HAP-1 (cell line): ENCODE measurements around the gene NDUFS6.

Experiments used
- DNase-seq, 2 experiments: peaks; one replicate each; pipeline ENCODE4 v3.0.0-alpha.2; 2016 to 2020; ENCODE audit warnings: low spot score in 2 of 2
- H3K27me3 ChIP-seq: fragments of 250-450 bp; sonication (Bioruptor Pico); 2 replicates; pipeline ENCODE4 v1.5.1; 2020; ENCODE audit warnings: low read depth, mild to moderate bottlenecking, moderate library complexity
- H3K36me3 ChIP-seq: fragments of 250-450 bp; sonication (Bioruptor Pico); replicated peaks from 2 replicates; pipeline ENCODE4 v1.5.1; 2020; ENCODE audit warnings: mild to moderate bottlenecking
- H3K4me1 ChIP-seq: fragments of 250-450 bp; sonication (Bioruptor Pico); 2 replicates; pipeline ENCODE4 v1.5.1; 2020; ENCODE audit warnings: mild to moderate bottlenecking
- H3K4me3 ChIP-seq: fragments of 250-450 bp; sonication (Bioruptor Pico); 2 replicates; pipeline ENCODE4 v1.5.1; 2020; ENCODE audit warnings: mild to moderate bottlenecking, moderate library complexity
- H3K9me3 ChIP-seq: fragments of 250-450 bp; sonication (Bioruptor Pico); 2 replicates; pipeline ENCODE4 v1.5.1; 2020; ENCODE audit warnings: mild to moderate bottlenecking, moderate library complexity
- in situ Hi-C: fragments of 300-500 bp; cut with MboI; formaldehyde crosslinking; loops from 3 replicates; pipeline ENCODE4 v1.14.3; 2020; ENCODE audit warnings: low sequenced_read_pairs, inconsistent platforms, mixed read lengths

The NDUFS6 gene

DNA sequence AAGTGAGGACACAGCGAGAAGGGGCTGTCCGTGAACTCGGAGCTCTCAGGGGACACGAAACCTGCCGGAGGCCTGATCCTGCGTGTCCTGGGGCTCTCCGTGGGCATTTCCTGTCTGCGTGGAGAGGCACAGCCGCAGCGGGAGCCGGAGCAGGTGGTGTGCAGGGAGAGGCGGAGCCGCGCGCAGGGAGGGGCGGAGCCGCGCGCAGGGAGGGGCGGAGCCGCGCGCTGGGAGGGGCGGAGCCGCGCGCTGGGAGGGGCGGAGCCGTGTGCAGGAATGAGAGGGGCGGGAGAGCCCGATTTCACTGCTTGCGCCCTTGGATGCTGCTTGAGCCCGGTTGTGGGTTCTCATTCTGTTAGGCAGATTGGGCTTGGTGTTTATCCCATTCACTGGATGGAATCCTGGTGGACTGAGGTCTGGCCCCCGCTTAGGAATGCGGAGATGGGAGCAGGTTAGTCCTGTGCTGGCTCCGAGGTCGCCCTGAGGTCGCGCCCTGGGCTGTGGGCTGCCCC is 26.7 kb downstream of the NDUFS6 start:
- peaks cover 5% of the 10 kb centered on the region; the same call in 1 of the 2 replicates for H3K36me3 ChIP-seq
- no peak overlapping the region for H3K4me3 ChIP-seq
- in situ Hi-C loops, result no loop called here
- H3K9me3 ChIP-seq, result no peaks in the 10 kb centered on the region
- no peaks in the 10 kb centered on the region for H3K4me1 ChIP-seq
- no peaks in the 10 kb centered on the region for H3K27me3 ChIP-seq
- no peak for DNase-seq

- DNase-seq, result no peak
- in situ Hi-C loops, result no loop called here
- H3K27me3 ChIP-seq, result no peaks in the 10 kb centered on the region
- no peak overlapping the region for H3K4me3 ChIP-seq
- H3K36me3 ChIP-seq, result no peaks in the 10 kb centered on the region
- no peaks in the 10 kb centered on the region for H3K4me1 ChIP-seq
- H3K9me3 ChIP-seq, result no peaks in the 10 kb centered on the region
These were observed 29.5 kb downstream of the NDUFS6 start for GRCh38 chr5:1830571-1831228.

GRCh38 chr5:1831257-1831656 is 30.1 kb downstream of the NDUFS6 start:
- in situ Hi-C loops, result no loop called here
- DNase-seq, result no peak

GRCh38 chr5:1831677-1832313 is 30.6 kb downstream of the NDUFS6 start:
- Histone ChIP-seq H3K9me3 (no peaks in the 10 kb centered on the region), H3K27me3 (no peaks in the 10 kb centered on the region), H3K4me3 (no peak overlapping the region), H3K4me1 (no peaks in the 10 kb centered on the region), H3K36me3 (no peaks in the 10 kb centered on the region)
- DNase-seq, result no peak
- in situ Hi-C loops, result no loop called here

More at GRCh38 chr5:1831257-1831656, 30.1 kb downstream of the NDUFS6 start:
- Histone ChIP-seq H3K27me3 (no peaks in the 10 kb centered on the region), H3K36me3 (no peaks in the 10 kb centered on the region), H3K4me1 (no peaks in the 10 kb centered on the region), H3K9me3 (no peaks in the 10 kb centered on the region), H3K4me3 (no peak overlapping the region)

- Histone ChIP-seq H3K4me3 (no peak overlapping the region), H3K27me3 (no peaks in the 10 kb centered on the region), H3K4me1 (no peaks in the 10 kb centered on the region), H3K36me3 (no peaks in the 10 kb centered on the region), H3K9me3 (no peaks in the 10 kb centered on the region)
- no peak for DNase-seq
- in situ Hi-C loops, result no loop called here
These were observed 31.5 kb downstream of the NDUFS6 start for GRCh38 chr5:1832511-1833250.

DNA sequence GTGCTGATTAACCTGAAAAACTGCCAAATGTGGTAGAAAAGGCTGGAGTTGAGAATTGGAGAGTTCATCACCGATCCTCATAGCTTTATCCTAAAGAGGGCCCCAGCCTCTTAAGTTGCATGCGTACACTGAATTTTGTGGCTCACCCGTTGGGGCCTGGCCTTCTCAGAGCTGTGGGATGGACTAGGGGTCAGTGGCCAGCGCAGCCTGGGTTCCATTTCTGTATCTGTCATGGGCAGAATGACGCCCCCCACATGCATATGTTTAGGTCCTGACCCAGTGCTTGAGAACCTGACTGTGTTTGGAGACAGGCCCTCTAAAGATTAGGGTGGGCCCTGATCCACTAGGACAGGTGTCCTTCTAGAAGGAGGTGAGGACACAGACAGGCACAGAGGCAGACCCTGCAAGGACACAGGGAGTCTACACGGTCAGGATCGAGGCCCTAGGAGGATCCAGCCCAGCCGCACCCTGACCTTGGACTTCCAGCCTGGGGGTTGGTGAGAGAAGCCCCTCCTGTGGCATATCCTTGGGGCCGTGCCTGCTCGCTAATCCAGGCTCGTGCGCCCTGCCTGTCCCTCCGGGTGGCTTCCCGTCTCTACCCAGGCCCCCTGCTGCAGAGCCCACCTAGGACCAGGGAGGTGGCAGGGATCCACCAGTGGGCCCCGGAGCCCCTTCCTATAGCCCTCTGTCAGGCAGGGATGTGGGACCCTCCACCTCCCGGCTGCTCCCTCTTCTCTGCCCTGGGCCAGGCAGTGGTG is 32.2 kb downstream of the NDUFS6 start:
- no peaks in the 10 kb centered on the region for H3K4me1 ChIP-seq
- no peaks in the 10 kb centered on the region for H3K9me3 ChIP-seq
- no peak overlapping the region for H3K4me3 ChIP-seq
- no peaks in the 10 kb centered on the region for H3K27me3 ChIP-seq
- in situ Hi-C loops, result no loop called here
- DNase-seq, result no peak
- H3K36me3 ChIP-seq, result no peaks in the 10 kb centered on the region

- H3K4me3 ChIP-seq, result no peak overlapping the region
- no peaks in the 10 kb centered on the region for H3K9me3 ChIP-seq
- H3K36me3 ChIP-seq, result no peaks in the 10 kb centered on the region
- in situ Hi-C loops, result no loop called here
- DNase-seq, result no peak
- no peaks in the 10 kb centered on the region for H3K4me1 ChIP-seq
- no peaks in the 10 kb centered on the region for H3K27me3 ChIP-seq
These were observed 32.9 kb downstream of the NDUFS6 start for GRCh38 chr5:1834022-1834551.

GRCh38 chr5:1834721-1835429 is 33.7 kb downstream of the NDUFS6 start:
- no peak for DNase-seq
- Histone ChIP-seq H3K4me1 (no peaks in the 10 kb centered on the region), H3K36me3 (no peaks in the 10 kb centered on the region), H3K27me3 (no peaks in the 10 kb centered on the region), H3K4me3 (no peak overlapping the region), H3K9me3 (no peaks in the 10 kb centered on the region)
- in situ Hi-C loops, result no loop called here

- in situ Hi-C loops, result no loop called here
- H3K27me3 ChIP-seq, result no peaks in the 10 kb centered on the region
- no peaks in the 10 kb centered on the region for H3K9me3 ChIP-seq
These were observed 34.2 kb downstream of the NDUFS6 start for GRCh38 chr5:1835431-1835830.

GRCh38 chr5:1836176-1836890 is 35.1 kb downstream of the NDUFS6 start:
- no peak overlapping the region for H3K4me3 ChIP-seq
- in situ Hi-C loops, result no loop called here
- no peak for DNase-seq
- H3K27me3 ChIP-seq, result no peaks in the 10 kb centered on the region
- H3K4me1 ChIP-seq, result no peaks in the 10 kb centered on the region
- no peaks in the 10 kb centered on the region for H3K36me3 ChIP-seq
- no peaks in the 10 kb centered on the region for H3K9me3 ChIP-seq

More at GRCh38 chr5:1835431-1835830, 34.2 kb downstream of the NDUFS6 start:
- DNase-seq, result no peak
- H3K4me1 ChIP-seq, result no peaks in the 10 kb centered on the region
- H3K36me3 ChIP-seq, result no peaks in the 10 kb centered on the region
- no peak overlapping the region for H3K4me3 ChIP-seq

- H3K4me1 ChIP-seq, result no peaks in the 10 kb centered on the region
- H3K36me3 ChIP-seq, result no peaks in the 10 kb centered on the region
- no peaks in the 10 kb centered on the region for H3K9me3 ChIP-seq
- no peak for DNase-seq
- no peaks in the 10 kb centered on the region; the same call in 1 of the 2 replicates for H3K27me3 ChIP-seq
- in situ Hi-C loops, result no loop called here
- no peak overlapping the region for H3K4me3 ChIP-seq
These were observed 36.0 kb downstream of the NDUFS6 start for GRCh38 chr5:1836891-1837880.
